HG02973 (cell line): ENCODE measurements around the gene CDH4.

ENCODE experiments used
- ATAC-seq: cut with Tn5 transposase; IDR thresholded peaks from one replicate; pipeline ENCODE4 v1.9.1; 2021; ENCODE audit warnings: moderate library complexity; ENCODE audit not compliant: unreplicated experiment

CDH4 gene

GRCh38 chr20:61927826-61928541 is 675.9 kb downstream of the CDH4 start:
- ATAC-seq, result no peak

GRCh38 chr20:61929561-61929960 is 677.5 kb downstream of the CDH4 start:
- ATAC-seq, result no peak

GRCh38 chr20:61929971-61930666 is 678.1 kb downstream of the CDH4 start:
- ATAC-seq, result no peak

- no peak for ATAC-seq
These were observed 678.9 kb downstream of the CDH4 start for GRCh38 chr20:61930776-61931475.

- ATAC-seq, result no peak
These were observed 679.6 kb downstream of the CDH4 start for GRCh38 chr20:61931476-61932198.

GRCh38 chr20:61932199-61932592 is 680.1 kb downstream of the CDH4 start:
- no peak for ATAC-seq

- no peak for ATAC-seq
These were observed 680.8 kb downstream of the CDH4 start for GRCh38 chr20:61932711-61933480.

GRCh38 chr20:61933481-61933950 is 681.5 kb downstream of the CDH4 start:
- ATAC-seq, result no peak

GRCh38 chr20:61933951-61934715 is 682.1 kb downstream of the CDH4 start:
- ATAC-seq, result no peak

- no peak for ATAC-seq
These were observed 682.9 kb downstream of the CDH4 start for GRCh38 chr20:61934716-61935530.

- no peak for ATAC-seq
These were observed 684.1 kb downstream of the CDH4 start for GRCh38 chr20:61935926-61936700.

- no peak for ATAC-seq
These were observed 684.7 kb downstream of the CDH4 start for GRCh38 chr20:61936701-61937131.

GRCh38 chr20:61937146-61937962 is 685.3 kb downstream of the CDH4 start:
- no peak for ATAC-seq

- ATAC-seq, result no peak
These were observed 686.1 kb downstream of the CDH4 start for GRCh38 chr20:61937963-61938838.

- ATAC-seq, result no peak
These were observed 687.0 kb downstream of the CDH4 start for GRCh38 chr20:61938839-61939690.
